ENCODE data around the gene ZNF616. TPM values are rescaled to one million over a fixed set of nuclear protein-coding genes. Genes with fewer than 3 reads are reported as not detected.

Gene ZNF616
- total RNA-seq, 4 donors from 2014 or later: 5.1 to 12.2 (median 6.6) TPM

- no peak for DNase-seq (ENCODE audit: low spot score in 2 of 2)
- TF ChIP-seq, protein P1, sequence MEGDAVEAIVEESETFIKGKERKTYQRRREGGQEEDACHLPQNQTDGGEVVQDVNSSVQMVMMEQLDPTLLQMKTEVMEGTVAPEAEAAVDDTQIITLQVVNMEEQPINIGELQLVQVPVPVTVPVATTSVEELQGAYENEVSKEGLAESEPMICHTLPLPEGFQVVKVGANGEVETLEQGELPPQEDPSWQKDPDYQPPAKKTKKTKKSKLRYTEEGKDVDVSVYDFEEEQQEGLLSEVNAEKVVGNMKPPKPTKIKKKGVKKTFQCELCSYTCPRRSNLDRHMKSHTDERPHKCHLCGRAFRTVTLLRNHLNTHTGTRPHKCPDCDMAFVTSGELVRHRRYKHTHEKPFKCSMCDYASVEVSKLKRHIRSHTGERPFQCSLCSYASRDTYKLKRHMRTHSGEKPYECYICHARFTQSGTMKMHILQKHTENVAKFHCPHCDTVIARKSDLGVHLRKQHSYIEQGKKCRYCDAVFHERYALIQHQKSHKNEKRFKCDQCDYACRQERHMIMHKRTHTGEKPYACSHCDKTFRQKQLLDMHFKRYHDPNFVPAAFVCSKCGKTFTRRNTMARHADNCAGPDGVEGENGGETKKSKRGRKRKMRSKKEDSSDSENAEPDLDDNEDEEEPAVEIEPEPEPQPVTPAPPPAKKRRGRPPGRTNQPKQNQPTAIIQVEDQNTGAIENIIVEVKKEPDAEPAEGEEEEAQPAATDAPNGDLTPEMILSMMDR (IDR thresholded peaks at IDR 0.05): no peak
- TF ChIP-seq POLR2A (IDR thresholded peaks at IDR 0.05) (no peak), EP300 (IDR thresholded peaks at IDR 0.05) (no peak), POLR2AphosphoS5 (IDR thresholded peaks at IDR 0.05) (no peak)
- H3K4me1 ChIP-seq: peaks cover 17% of the 10 kb centered on the region
- peaks cover 27% of the 10 kb centered on the region for H3K36me3 ChIP-seq
- H3K4me3 ChIP-seq: peak overlapping the region; percentile 94
- H3K27me3 ChIP-seq: no peaks in the 10 kb centered on the region
- WGBS: 3% methylated on average over 12 of the region's 12 CpGs
- H3K27ac ChIP-seq: peak overlapping the region; percentile 88
- H3K9me3 ChIP-seq: peaks cover 23% of the 10 kb centered on the region
These were observed 45.1 kb downstream of the ZNF616 start for GRCh38 chr19:52094526-52095130.

GRCh38 chr19:52086481-52086880 lies 53.3 kb downstream of the ZNF616 start:
- H3K4me1 ChIP-seq: no peaks in the 10 kb centered on the region
- peaks cover 16% of the 10 kb centered on the region for H3K9me3 ChIP-seq

DNA sequence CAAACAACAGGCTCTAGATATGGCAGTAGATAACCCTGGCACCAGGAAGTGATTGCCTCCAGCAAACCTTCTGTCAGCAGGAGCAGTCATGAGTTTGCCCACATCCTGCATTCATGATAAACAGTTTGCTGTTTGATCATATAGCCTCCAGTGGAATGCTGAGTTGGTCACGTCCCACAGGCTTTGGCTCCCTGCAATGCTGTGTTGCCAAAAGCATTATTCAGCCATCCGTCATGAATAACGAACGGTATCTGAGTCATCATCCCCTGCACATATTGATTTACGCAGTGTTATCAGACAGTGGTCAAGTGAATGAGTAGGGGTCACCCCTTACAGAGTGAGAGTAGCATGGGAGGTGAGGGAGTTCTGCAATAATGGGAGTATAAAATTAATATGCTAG lies 69.2 kb downstream of the ZNF616 start:
- Histone ChIP-seq H3K36me3 (peaks cover 99% of the 10 kb centered on the region), H3K27ac (no peak overlapping the region), H3K9me3 (peaks cover 59% of the 10 kb centered on the region), H3K27me3 (no peaks in the 10 kb centered on the region), H3K4me3 (no peak overlapping the region), H3K4me1 (no peaks in the 10 kb centered on the region)
- 86% methylated on average over 5 of the region's 5 CpGs for WGBS
- no peak for DNase-seq (ENCODE audit: low spot score in 2 of 2)
- TF ChIP-seq, protein P1 (IDR thresholded peaks at IDR 0.05): no peak
- TF ChIP-seq POLR2AphosphoS5 (IDR thresholded peaks at IDR 0.05): no peak
- no peak for TF ChIP-seq EP300 (IDR thresholded peaks at IDR 0.05)
- no peak for TF ChIP-seq POLR2A (IDR thresholded peaks at IDR 0.05)

More at GRCh38 chr19:52086481-52086880, 53.3 kb downstream of the ZNF616 start:
- Histone ChIP-seq H3K27me3 (no peaks in the 10 kb centered on the region), H3K27ac (no peak overlapping the region), H3K4me3 (no peak overlapping the region), H3K36me3 (peaks cover 92% of the 10 kb centered on the region)
- TF ChIP-seq POLR2AphosphoS5 (IDR thresholded peaks at IDR 0.05): no peak
- TF ChIP-seq POLR2A (IDR thresholded peaks at IDR 0.05): no peak
- TF ChIP-seq, protein P1 (IDR thresholded peaks at IDR 0.05): no peak
- no peak for TF ChIP-seq EP300 (IDR thresholded peaks at IDR 0.05)
- DNase-seq (ENCODE audit: low spot score in 2 of 2): no peak

- Histone ChIP-seq H3K27ac (no peak overlapping the region), H3K36me3 (peaks cover 99% of the 10 kb centered on the region), H3K27me3 (no peaks in the 10 kb centered on the region), H3K4me1 (no peaks in the 10 kb centered on the region), H3K4me3 (no peak overlapping the region), H3K9me3 (peaks cover 59% of the 10 kb centered on the region)
- no peak for DNase-seq (ENCODE audit: low spot score in 2 of 2)
- TF ChIP-seq, protein P1 (IDR thresholded peaks at IDR 0.05): no peak
- TF ChIP-seq POLR2AphosphoS5 (IDR thresholded peaks at IDR 0.05): no peak
- TF ChIP-seq EP300 (IDR thresholded peaks at IDR 0.05): no peak
- no peak for TF ChIP-seq POLR2A (IDR thresholded peaks at IDR 0.05)
- WGBS: 93% methylated on average over 2 of the region's 2 CpGs
These were observed 70.1 kb downstream of the ZNF616 start for GRCh38 chr19:52069653-52070052.

- TF ChIP-seq POLR2A (IDR thresholded peaks at IDR 0.05): no peak
- no peak for TF ChIP-seq POLR2AphosphoS5 (IDR thresholded peaks at IDR 0.05)
- TF ChIP-seq EP300 (IDR thresholded peaks at IDR 0.05): no peak
- TF ChIP-seq, protein P1 (IDR thresholded peaks at IDR 0.05): no peak
- Histone ChIP-seq H3K4me1 (no peaks in the 10 kb centered on the region), H3K4me3 (no peak overlapping the region), H3K36me3 (peaks cover 93% of the 10 kb centered on the region), H3K27ac (no peak overlapping the region), H3K9me3 (peaks cover 63% of the 10 kb centered on the region), H3K27me3 (no peaks in the 10 kb centered on the region)
- WGBS: 95% methylated on average over 6 of the region's 6 CpGs
- no peak for DNase-seq (ENCODE audit: low spot score in 2 of 2)
These were observed 73.4 kb downstream of the ZNF616 start for GRCh38 chr19:52066258-52066863.
